NCI-H510A (cell line): ENCODE data around the gene PON2.

Experiments
- DNase-seq: peaks from one replicate; lab custom pipeline; 2025; lab: John Stamatoyannopoulos, UW

Gene PON2

DNA sequence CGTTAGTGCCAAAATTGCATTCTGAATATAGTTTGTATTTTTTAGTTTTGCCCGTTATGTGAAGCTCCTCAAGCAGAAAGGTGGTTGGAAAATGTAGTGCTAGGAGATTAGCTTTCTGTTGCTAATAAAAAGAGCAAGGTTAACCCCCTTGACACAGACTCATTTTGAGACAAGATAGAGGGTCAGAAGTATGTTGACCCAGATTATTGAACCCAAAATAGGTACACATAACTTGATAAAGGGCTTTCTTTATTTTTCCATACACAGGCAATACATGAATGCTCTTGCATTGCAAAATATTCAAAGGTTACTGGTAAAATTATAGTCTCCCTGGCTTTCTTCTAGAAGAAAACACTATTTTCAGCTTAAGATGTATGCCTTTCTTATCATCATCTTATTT is 10.0 kb upstream of the PON2 start:
- DNase-seq: no peak

DNA sequence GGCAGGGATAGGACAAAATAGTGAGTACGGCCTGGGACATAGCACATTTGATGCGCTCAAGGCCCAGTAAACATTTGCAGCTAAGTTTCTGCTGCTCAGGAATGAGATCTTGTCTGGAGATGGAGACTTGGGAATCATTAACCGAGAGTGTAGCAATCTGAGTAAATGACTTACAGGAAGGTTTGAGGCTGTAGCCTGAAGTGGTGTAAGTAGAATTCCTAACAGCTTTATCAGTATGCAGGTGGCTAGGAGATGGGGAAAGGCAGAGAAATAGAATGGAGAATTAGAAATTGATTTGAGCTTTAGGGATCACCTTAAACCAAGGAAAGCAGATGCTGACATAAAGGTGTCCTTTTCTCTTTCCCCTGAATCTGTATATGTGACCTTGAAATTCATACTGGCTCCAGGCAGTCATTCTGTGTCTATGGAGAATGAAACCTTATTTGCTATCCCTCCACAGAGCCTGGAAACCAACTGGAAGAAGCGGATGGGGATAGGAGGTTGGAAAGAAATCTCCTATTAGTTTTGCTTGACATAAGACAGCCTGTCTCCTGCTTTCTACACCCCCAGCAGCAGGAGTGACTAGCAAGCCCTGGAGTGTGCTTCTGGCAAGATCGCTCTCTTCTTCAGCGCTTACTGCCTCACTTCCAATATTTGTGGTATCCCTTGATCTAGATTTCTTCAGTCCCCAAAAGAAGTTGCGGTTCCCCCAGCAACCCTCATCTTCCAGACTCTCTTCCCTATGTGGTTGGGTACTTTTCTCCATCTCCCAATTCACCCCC is 6.4 kb upstream of the PON2 start:
- no peak for DNase-seq

DNA sequence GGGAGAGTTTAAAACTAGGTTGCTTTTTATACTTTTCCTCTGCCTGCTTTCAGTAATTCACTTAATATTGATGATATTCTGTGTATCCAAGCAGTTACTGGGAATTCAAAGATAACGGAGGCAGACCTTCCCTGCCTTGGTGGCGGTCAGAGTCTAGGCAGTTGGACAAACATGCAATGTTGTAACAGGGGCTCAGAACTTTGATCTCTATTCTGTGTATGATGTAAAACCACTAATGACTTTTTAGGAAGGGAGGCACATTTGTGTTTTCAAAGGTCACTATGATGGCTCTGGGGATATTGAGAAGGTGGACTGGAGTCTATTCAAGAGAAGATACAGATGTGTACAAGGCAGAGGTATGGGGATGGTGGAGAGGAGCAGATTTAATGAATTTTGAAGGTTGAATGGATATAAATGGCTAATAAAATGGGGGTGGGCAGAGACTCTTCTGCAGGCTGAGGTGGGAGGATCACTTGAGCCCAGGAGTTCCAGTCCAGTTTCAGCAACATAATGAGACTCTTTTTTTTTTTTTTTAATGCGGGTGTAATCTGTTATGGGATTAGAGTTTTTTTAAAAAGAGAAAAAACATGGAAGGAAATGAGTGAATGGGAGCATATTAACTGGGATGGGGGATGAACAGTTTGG is 5.7 kb upstream of the PON2 start:
- no peak for DNase-seq

DNA sequence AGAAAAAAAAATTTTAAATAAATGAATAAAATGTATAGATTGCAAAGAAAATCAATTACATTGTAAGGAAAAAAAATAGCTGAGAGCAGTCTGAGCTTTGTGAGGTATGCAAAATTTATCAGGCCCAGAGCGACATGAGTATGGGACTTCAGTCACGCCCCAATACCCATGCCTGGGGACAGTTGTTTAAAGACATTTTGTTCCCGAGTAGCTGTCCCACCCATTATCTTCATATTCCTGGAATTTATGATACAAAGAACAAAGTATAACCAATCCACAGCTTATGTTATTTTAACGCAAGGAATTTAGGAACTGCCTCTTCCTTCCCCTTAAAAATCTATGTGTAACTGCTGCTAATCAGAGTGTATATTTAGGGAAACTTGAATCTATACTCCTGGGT is 1.6 kb upstream of the PON2 start:
- DNase-seq: no peak

DNA sequence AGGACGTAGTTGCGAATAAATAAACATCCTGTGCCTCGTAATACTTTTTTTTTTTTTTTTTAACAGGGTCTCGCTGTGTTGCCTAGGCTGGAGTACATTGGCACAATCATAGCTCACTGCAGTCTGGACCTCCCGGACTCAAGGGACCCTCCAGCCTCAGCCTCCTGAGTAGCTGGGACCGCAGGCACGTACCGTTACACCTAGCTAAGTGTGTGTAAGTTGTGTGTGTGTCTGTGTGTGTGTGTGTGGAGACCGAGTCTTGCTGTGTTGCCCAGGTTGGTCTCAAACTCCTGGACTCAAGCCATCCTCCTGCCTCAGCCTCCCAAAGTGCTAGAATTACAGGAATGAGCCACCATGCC is 573 bp upstream of the PON2 start:
- DNase-seq: no peak

DNA sequence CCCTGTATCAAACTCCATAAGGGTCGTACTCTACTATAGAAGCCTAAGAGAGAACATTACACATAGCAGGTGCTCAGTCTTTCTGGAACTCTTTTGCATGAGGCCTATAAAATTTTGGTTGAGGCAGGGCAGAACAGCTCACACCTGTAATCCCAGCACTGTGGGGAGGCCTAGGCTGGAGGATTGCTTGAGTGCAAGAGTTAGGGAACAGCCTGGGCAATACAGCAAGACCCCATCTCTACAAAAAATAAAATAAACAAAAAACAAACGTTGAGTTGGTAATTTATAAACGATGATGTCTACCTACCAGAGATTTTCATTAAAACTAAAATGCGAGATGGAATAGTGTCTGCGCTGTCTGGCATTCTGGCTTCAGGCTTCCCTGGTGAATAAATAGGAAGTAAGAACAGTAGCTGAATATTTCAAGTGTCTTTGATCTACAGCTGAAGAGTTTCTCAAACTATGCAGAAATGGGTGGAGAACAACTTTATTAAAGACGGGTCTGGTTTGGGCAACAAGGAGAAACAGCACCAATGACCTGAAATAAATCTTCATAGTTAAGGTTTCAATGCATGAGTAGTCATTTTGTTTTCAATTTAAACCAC is 774 bp downstream of the PON2 start:
- DNase-seq: no peak

DNA sequence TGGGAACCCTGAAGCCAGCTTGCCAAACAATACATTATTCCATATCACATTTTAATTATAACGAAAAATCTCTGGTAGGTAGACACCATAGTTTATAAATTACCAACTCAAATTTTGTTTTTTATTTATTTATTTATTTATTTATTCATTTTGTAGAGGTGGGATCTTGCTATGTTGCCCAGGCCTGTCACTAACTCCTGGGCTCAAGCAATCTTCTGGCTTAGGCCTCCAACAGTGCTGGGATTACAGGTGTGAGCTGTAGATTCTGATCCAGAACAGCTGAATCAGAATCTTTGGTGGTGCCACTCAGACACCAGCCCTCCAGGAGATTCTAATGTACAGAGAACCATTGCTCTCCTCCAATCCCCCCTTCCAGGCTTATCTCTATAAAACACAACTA is 1.7 kb downstream of the PON2 start:
- no peak for DNase-seq

DNA sequence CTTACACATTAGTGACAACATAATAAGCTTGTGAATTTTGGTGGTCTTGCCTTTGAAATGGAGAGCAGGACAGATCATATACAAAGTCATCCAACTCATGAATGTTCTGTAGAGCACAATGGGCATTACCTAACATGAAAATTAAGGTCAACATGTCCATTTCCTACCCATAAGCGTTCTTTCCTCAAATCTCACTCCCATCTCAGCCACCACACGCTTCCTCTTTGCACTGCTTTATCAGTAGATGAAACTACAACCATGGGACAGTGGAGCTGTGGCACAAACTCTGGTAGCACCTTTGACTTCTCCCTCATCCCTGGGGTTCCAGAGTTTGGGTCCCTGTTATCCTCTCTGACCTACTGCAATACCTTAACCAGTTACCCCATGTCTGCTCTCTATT is 2.2 kb downstream of the PON2 start:
- DNase-seq: no peak

DNA sequence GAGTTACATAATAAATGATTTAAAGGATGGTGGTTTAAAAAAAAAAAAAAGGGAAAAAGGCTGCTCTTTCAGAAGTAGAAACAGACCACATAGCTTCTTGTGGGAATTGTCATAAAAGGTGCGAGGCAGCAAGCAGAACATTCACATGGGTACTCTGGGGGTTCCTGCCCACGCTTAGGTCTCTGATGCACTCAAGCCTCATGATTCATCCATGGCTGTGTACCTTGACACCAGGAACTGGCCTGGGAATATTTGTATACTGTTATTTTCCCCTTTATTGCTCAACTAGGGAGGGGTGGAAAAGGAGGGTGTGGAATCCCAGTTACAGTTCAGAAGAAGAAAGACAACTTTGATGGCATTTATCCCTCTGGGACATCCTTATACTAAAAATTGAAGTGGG is 4.0 kb downstream of the PON2 start:
- no peak for DNase-seq

DNA sequence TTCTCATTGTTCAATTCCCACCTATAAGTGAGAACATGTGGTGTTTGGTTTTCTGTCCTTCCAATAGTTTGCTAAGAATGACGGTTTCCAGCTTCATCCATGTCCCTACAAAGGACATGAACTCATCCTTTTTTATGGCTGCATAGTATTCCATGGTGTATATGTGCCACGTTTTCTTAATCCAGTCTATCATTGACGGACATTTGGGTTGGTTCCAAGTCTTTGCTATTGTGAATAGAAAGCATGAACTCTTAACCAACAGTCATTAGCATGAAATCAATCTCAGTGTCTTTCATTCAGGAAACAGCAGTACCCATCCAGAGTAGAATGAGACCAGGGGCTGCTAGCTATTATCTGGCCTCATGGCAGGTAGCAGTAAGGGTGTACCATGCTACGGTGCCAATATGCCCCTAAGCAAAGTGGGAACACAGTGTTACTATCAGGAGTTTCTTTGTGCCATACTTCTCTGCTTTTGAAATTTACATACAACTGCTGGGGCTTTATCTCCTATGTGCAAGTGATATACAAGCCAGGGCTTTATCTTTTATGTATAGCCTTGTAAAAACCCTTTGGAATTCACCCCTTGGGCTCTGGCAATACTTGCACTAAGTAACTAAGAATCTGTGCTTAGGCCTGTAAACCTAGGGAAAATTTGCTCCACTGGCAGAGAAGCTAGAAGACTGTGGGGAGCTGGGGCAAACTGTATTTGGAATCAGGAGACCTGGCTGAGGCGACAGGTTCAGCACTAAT is 5.4 kb downstream of the PON2 start:
- no peak for DNase-seq

DNA sequence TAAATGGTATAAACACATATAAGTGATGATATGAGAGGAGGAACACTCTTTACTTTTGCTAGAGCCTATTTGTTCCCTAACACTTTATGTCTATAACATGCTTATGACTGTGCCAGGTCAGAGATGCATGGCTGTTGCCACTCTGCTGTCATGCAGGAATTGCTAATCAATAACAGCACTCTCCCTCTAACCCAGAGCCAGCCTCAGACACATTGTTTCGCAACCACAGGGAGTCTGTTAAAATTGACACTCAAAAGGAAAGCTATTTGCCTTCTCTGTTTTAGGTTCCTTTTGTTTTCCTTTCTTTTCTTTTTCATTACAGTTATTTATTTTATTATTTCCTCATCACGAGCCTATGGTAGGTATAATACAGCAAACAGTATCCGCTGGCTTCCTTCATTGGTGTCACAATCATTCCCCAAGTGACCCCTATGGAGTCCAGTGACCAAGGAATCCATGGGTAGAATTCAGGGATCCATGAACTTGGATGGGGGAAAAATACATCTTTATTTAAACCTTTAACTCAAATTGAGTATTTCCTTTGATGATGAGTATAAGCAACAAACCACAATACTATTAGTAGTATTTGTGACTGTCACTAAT is 6.8 kb downstream of the PON2 start:
- DNase-seq: no peak

DNA sequence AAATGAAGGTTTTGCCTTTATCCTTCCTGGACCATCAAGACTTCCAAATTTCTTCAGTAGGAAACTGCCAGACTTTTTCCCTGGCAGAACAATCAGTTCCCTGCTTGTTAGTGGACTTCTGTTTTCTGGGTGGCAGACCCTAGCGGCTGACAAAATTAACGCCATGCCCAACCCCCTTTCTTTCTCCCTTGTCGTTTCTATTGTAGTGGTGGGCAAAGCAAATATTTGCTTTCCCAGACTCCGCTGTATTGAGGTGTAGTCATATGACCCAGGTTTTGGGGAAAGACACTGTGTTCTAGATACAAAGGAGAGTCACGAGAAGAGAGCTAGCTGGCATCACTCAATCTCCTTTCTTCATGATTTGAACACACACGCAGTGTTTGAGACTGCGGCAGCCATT is 7.7 kb downstream of the PON2 start:
- no peak for DNase-seq

DNA sequence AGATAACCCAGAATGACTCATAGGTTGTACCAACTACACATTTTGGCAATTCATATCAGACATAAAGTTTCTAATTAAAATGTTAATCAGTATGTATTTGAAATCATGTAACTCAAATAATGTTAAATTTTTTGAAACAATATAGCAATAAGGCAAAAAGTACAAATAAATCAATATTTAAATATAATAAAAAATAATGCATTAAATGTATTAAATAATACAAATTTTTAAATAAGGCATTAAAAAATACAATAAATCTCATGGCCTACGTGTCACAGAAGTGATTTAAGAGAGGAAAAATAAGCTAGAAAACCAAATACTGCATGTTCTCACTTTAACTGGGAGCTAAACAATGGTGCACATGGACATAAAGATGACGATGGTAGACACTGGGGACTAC is 9.1 kb downstream of the PON2 start:
- DNase-seq: no peak

DNA sequence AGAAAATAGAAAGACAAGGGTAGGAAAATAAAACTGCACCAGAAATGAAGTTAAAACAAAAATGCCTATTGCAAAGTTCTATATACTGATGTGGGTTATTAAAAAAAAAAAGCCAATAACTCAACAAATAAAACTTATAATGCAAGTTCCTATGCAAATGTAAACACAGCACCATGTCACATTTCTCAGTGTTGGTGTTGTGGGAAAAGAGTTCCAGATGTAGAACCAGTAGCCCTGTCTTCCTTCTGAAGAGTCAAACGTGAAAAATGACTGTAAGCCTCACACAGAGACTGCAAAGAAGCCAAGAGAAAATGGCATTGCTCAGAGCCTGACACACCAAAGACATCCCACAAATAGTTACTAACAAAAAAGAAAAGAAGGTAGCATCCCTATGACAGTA is 10.1 kb downstream of the PON2 start:
- DNase-seq: no peak

DNA sequence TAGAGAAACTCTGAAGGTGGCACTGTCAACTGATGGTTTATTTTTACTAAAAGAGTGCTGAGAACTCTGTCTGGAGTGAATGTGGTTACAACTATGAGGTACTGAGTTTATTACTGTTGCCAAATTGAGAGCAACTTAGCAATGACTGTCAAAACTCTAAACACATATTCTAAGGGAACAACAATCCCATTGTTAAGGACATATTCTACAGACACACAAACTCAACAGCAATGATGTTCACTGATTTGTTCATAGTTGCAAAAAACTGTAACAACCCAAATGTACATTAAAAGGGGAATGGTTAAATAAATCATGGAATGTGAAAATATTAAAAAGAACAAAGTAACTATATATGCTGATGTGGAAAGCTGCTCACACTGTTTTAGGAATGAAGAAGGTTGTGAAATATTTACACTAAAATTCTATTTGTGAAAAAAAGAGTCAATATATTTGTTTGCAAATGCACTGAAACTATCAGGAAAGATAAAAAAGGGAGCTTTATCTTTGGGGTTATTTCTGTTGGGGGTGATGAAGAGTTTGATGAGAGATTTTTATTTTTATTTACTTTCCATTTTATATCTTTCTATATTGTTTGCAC is 12.9 kb downstream of the PON2 start:
- no peak for DNase-seq

DNA sequence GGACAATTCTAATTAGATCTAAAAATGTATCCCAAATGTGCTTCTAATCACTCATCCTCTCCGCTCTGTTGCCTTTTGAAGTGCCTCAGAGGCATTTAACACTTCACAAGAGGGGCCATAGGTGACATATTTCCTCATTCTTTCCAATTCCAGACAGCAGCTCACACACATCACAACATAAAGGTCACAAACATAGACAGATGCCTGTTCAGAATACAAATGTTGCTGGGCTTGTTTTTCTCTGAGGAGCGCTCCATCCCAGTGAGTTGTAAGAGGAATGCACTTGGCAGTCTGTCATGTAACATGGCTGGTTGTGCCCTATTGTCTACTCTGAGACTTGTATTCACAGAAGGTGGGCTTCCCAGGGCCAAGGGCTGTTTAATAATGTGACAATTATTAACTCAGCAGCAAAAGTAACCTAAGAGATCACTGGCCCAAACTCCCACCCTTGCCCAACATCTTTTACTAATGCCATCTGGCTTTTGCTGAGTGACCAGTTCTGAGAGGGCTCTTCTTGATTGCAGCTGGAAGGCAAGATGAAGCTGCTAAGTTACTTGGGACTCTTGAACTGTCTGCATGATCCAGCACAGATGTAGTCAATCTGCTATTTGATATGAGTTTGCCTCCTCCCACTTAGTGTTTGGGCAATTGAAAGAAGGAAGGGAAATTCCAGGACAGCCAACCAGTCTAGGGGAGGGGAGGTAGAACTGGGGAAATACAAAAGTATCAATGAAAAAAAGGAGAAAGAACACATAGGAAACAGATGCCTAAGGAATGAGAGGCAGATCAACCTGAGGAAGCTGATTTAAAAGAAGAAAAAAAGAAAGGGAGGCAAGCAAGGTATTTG is 13.6 kb downstream of the PON2 start:
- DNase-seq: no peak

DNA sequence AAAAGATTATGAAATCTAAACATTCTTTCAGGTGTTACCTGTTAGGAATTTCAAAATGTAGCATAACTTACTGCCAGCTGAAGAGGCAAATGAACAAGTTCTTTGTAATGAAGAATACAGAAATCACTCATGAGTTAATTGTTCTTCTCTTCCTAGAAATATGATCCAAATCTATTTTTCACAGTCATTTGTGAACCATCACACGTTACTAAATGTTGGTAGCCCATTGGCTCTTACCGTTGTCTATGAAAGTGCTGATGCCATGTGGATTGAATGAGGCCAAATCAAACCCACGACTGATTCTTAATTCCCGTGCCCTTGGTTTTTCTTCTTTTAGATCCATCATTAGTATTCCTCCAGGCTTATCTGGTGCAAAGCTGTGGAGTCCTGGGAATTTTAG is 22.8 kb downstream of the PON2 start:
- DNase-seq: no peak

DNA sequence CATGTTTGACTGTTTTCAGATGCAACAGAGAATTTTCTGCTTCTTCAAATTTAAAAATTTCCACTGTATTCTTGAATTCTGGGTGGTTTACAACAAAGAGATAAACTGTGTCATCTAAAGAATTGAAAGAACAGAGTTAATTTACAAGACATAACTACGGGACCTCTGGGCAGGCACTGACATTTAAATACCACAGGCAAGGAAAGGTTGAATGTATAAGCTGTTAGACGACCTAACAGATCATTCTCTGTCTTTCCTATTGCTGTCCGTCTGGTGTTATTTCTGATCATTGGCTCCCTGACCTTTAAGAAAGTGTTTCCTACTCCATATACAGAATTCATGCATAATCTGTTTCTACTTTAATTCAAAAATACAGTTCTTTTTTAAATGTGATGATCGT is 23.2 kb downstream of the PON2 start:
- no peak for DNase-seq

DNA sequence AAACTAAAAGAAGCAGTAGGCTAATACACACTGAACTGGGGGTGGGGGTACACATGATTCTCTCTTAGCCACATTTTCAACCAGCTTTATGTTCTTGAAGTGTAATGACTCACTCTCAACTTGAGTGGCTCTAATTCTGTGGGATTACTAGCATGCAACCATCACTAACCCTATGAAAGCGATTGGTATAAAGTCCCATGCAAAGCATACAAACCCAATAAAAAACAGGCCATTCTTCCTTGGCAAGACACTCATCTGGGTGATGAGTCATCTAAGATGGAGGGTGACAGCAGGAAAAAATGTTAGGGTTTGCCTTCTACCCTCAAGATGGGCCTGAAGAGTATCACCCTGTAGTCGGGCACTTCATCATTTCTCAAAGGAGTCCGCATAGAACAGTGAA is 23.8 kb downstream of the PON2 start:
- DNase-seq: no peak

DNA sequence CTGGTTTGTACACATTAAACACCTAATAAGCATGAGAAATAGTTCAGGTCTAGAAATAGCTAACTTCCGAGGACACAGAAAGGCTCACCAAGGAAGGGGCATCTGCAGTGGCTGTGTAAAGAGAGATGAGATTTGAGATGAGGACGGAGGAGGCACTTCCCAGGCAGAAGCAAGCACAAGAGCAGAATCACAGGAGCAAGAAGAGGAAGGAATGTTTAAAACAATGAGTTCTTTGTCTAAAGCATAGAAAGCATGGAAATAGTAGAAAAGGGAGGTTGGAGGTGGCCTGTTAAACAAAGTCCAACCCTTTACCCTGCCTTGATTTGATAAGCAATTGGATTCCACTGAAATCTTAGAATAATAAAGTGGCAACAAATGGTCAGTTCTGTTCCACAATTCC is 27.1 kb downstream of the PON2 start:
- DNase-seq: no peak

DNA sequence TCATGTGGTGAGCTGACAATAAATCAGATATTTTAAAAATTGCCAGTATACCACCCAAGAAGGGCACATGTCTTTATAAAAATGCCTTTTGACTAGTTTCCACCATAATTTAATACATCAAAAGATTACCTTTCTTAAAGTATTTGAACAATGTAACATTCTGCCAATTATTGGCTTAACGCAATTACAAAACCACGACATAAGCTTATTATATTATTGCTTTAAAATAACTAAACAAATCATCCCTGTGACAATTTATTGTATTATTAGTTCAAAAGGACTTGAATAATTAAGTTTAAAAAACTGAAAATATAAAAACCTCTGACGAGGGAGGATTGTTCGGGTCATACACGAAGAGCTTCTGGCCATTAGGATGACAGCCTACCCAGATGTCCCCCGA is 29.0 kb downstream of the PON2 start:
- no peak for DNase-seq
